ENCODE results near the gene NXT1.

DNA sequence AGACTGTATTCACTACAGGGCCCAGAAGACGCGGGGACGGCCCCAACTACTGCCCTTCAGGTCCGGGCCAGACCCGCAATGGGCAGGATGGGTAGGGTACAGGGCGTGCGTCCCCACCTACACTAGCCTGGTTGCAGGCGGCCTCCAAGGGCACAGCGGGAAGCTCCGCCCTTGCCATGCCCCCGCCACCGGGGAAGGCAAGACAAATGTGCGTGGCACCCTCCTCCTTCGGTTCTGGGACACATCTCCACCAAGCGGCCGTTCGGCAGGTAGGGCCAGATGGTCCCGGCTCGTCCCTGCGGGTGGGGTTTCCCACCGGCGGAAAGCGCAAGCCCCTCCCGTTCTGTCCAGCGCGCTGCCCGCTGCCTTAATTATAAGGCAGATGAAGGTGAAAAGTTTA lies 5.6 kb downstream of the NXT1 start:
- TF ChIP-seq, protein P1, sequence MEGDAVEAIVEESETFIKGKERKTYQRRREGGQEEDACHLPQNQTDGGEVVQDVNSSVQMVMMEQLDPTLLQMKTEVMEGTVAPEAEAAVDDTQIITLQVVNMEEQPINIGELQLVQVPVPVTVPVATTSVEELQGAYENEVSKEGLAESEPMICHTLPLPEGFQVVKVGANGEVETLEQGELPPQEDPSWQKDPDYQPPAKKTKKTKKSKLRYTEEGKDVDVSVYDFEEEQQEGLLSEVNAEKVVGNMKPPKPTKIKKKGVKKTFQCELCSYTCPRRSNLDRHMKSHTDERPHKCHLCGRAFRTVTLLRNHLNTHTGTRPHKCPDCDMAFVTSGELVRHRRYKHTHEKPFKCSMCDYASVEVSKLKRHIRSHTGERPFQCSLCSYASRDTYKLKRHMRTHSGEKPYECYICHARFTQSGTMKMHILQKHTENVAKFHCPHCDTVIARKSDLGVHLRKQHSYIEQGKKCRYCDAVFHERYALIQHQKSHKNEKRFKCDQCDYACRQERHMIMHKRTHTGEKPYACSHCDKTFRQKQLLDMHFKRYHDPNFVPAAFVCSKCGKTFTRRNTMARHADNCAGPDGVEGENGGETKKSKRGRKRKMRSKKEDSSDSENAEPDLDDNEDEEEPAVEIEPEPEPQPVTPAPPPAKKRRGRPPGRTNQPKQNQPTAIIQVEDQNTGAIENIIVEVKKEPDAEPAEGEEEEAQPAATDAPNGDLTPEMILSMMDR (IDR thresholded peaks at IDR 0.05) = no peak
- TF ChIP-seq RXRA (IDR thresholded peaks at IDR 0.05; ENCODE audit: borderline replicate concordance, low read depth) (no peak), YY1 (IDR thresholded peaks at IDR 0.05; ENCODE audit: low read depth) (no peak), EZH2phosphoT487 (IDR thresholded peaks at IDR 0.05; ENCODE audit: borderline replicate concordance, low read depth) (no peak), POLR2AphosphoS5 (IDR thresholded peaks at IDR 0.05; ENCODE audit: low read depth, low read length) (no peak), SIN3A (IDR thresholded peaks at IDR 0.05; ENCODE audit: borderline replicate concordance, low read depth, low read length) (no peak)
- TF ChIP-seq, protein P2, sequence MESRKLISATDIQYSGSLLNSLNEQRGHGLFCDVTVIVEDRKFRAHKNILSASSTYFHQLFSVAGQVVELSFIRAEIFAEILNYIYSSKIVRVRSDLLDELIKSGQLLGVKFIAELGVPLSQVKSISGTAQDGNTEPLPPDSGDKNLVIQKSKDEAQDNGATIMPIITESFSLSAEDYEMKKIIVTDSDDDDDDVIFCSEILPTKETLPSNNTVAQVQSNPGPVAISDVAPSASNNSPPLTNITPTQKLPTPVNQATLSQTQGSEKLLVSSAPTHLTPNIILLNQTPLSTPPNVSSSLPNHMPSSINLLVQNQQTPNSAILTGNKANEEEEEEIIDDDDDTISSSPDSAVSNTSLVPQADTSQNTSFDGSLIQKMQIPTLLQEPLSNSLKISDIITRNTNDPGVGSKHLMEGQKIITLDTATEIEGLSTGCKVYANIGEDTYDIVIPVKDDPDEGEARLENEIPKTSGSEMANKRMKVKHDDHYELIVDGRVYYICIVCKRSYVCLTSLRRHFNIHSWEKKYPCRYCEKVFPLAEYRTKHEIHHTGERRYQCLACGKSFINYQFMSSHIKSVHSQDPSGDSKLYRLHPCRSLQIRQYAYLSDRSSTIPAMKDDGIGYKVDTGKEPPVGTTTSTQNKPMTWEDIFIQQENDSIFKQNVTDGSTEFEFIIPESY (IDR thresholded peaks at IDR 0.05; ENCODE audit: borderline replicate concordance, low read depth) = no peak
- TF ChIP-seq, protein P3, sequence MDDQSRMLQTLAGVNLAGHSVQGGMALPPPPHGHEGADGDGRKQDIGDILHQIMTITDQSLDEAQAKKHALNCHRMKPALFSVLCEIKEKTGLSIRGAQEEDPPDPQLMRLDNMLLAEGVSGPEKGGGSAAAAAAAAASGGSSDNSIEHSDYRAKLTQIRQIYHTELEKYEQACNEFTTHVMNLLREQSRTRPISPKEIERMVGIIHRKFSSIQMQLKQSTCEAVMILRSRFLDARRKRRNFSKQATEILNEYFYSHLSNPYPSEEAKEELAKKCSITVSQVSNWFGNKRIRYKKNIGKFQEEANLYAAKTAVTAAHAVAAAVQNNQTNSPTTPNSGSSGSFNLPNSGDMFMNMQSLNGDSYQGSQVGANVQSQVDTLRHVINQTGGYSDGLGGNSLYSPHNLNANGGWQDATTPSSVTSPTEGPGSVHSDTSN (IDR thresholded peaks at IDR 0.05) = no peak

All from SK-N-SH (cell line).